GM20431 (cell line): ENCODE data around the gene GJB3.
"Not testable (repeated sequence)": the region's sequence is repeated elsewhere in the genome, so short reads cannot be mapped to it uniquely, and the experiment has no call there.

Experiments used
- in situ Hi-C: fragments of 300-500 bp; cut with MseI, MboI; formaldehyde crosslinking; loops from one replicate; pipeline ENCODE4 v1.15.0; 2020; ENCODE audit warnings: low sequenced_read_pairs; ENCODE audit not compliant: unreplicated experiment

GJB3 gene

GRCh38 chr1:34810781-34811180, 29.8 kb downstream of the GJB3 start:
- in situ Hi-C loops: not testable (repeated sequence)

- in situ Hi-C loops: no loop called here
Measured at GRCh38 chr1:34816332-34816731, 35.3 kb downstream of the GJB3 start.

GRCh38 chr1:34816778-34817177, 35.8 kb downstream of the GJB3 start:
- in situ Hi-C loops: no loop called here

- in situ Hi-C loops: not testable (repeated sequence)
Measured at GRCh38 chr1:34818862-34819261, 37.8 kb downstream of the GJB3 start.

GRCh38 chr1:34822202-34822601, 41.2 kb downstream of the GJB3 start:
- in situ Hi-C loops: no loop called here

GRCh38 chr1:34824817-34825454, 43.9 kb downstream of the GJB3 start:
- in situ Hi-C loops: no loop called here

- in situ Hi-C loops: no loop called here
Measured at GRCh38 chr1:34825455-34826091, 44.6 kb downstream of the GJB3 start.

GRCh38 chr1:34827341-34827941, 46.4 kb downstream of the GJB3 start:
- in situ Hi-C loops: no loop called here

GRCh38 chr1:34828611-34829010, 47.6 kb downstream of the GJB3 start:
- in situ Hi-C loops: no loop called here

GRCh38 chr1:34829250-34829649, 48.2 kb downstream of the GJB3 start:
- in situ Hi-C loops: no loop called here

- in situ Hi-C loops: no loop called here
Measured at GRCh38 chr1:34831721-34832246, 50.8 kb downstream of the GJB3 start.

GRCh38 chr1:34833711-34834110, 52.7 kb downstream of the GJB3 start:
- in situ Hi-C loops: no loop called here
